ENCODE data around the gene SLC25A26. TPM values are rescaled to one million over a fixed set of nuclear protein-coding genes. Genes with fewer than 3 reads are reported as not detected.

SLC25A26 gene
- total RNA-seq, 1 experiment from 2014 or later, result 23.8 TPM

DNA sequence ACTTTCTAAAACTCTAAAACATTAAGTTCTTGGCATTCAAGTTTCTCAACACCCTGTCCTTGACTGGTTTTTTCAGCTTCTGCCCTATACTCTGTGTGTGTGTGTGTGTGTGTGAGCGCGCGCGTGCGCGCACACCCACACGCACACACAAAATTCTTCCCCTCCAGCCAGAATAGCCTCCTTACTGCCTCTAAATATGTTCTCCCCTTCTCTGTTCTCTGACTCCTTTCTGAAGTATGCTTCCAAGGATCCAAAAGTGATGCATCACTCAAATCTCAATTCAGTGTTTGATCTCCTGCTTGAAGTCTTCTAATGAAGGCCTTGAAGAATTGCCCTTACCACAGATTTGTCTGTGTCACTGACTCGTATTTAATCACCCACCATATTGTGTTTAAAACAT, 129.8 kb downstream of the SLC25A26 start:
- TF ChIP-seq, protein P1, sequence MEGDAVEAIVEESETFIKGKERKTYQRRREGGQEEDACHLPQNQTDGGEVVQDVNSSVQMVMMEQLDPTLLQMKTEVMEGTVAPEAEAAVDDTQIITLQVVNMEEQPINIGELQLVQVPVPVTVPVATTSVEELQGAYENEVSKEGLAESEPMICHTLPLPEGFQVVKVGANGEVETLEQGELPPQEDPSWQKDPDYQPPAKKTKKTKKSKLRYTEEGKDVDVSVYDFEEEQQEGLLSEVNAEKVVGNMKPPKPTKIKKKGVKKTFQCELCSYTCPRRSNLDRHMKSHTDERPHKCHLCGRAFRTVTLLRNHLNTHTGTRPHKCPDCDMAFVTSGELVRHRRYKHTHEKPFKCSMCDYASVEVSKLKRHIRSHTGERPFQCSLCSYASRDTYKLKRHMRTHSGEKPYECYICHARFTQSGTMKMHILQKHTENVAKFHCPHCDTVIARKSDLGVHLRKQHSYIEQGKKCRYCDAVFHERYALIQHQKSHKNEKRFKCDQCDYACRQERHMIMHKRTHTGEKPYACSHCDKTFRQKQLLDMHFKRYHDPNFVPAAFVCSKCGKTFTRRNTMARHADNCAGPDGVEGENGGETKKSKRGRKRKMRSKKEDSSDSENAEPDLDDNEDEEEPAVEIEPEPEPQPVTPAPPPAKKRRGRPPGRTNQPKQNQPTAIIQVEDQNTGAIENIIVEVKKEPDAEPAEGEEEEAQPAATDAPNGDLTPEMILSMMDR (IDR thresholded peaks at IDR 0.05 in 2 of 3, conservative IDR thresholded peaks at IDR 0.05 in 1 of 3; ENCODE audit: borderline replicate concordance in 1 of 3, insufficient read depth in 1 of 3, low read depth in 2 of 3, low read length in 2 of 3), result no peak
- TF ChIP-seq TCF7L2 (IDR thresholded peaks at IDR 0.05; ENCODE audit: borderline replicate concordance, extremely low read depth, insufficient read depth, insufficient read length) (no peak), ZNF274 (IDR thresholded peaks at IDR 0.05; ENCODE audit: low read depth, low read length) (no peak), JUND (IDR thresholded peaks at IDR 0.05) (no peak), POLR2A (IDR thresholded peaks at IDR 0.05; ENCODE audit: borderline replicate concordance, extremely low read depth, insufficient read depth, insufficient read length) (no peak)
- H3K4me3 ChIP-seq (replicated peaks in 1 of 2; ENCODE audit: low read depth in 1 of 2, low read length in 2 of 2), result no peak overlapping the region
- H3K4me1 ChIP-seq (ENCODE audit: control insufficient read depth in 1 of 2, insufficient read depth in 2 of 2, low read length in 2 of 2), result no peaks in the 10 kb centered on the region
- no peak overlapping the region for H3K9ac ChIP-seq (ENCODE audit: low read length)
- intact Hi-C loops (cut with micrococcal nuclease), result no loop called here
- ATAC-seq (no peak), DNase-seq (ENCODE audit: low read depth, low spot score) (no peak)
- no peaks in the 10 kb centered on the region for H4K20me1 ChIP-seq (ENCODE audit: insufficient read depth)
- H3K27me3 ChIP-seq (ENCODE audit: insufficient read depth, low read length), result no peaks in the 10 kb centered on the region
- BruUV-seq (replicated peaks), result no TSS peak
- RAD21 ChIA-PET (ENCODE audit: low non-redundant PET in 1 of 2, low total read pairs in 2 of 2, uncharacterized antibody in 2 of 2, unreplicated experiment in 2 of 2), result no interaction called here
- POLR2A ChIA-PET, result no interaction called here
- no peak overlapping the region for H3K4me2 ChIP-seq (ENCODE audit: low read length)
- H3K79me2 ChIP-seq (ENCODE audit: insufficient read depth, low read length), result no peaks in the 10 kb centered on the region
- CTCF ChIA-PET, result no interaction called here
- no peaks in the 10 kb centered on the region for H3K9me3 ChIP-seq (ENCODE audit: control insufficient read depth in 1 of 2, insufficient read depth in 1 of 2, low read depth in 1 of 2, low read length in 2 of 2)
- no peaks in the 10 kb centered on the region for H3K36me3 ChIP-seq (ENCODE audit: control insufficient read depth in 1 of 2, insufficient read depth in 2 of 2, low read length in 2 of 2)
- H3K9me2 ChIP-seq (ENCODE audit: insufficient read depth), result no peaks in the 10 kb centered on the region
- no peak overlapping the region for H2AFZ ChIP-seq (ENCODE audit: low read depth, low read length, poor library complexity, severe bottlenecking)
- no peak overlapping the region for H3K27ac ChIP-seq (ENCODE audit: low read depth, low read length)

DNA sequence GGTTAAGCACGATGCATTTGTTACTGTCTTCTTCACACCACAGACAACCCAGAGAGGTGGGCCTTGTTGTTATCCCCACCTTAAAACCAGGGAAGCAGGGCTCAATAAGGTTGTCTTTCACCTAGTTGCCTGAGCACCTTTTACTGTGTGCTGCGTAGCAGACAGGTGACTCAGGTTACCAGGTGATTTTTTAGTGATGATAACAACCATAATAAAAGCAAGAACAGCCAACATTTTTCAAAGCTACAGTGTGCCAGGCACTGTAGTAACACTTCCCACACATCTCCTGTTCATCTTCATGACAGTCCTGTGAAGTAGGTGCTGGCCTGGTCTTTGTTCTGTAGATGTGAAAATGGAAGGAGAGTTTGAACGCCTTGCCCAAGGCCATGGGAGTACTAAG, 132.2 kb downstream of the SLC25A26 start:
- H3K27me3 ChIP-seq (ENCODE audit: insufficient read depth, low read length), result no peaks in the 10 kb centered on the region
- H3K9me3 ChIP-seq (ENCODE audit: control insufficient read depth in 1 of 2, insufficient read depth in 1 of 2, low read depth in 1 of 2, low read length in 2 of 2), result no peaks in the 10 kb centered on the region
- ChIA-PET CTCF (no interaction called here), POLR2A (no interaction called here), RAD21 (ENCODE audit: low non-redundant PET in 1 of 2, low total read pairs in 2 of 2, uncharacterized antibody in 2 of 2, unreplicated experiment in 2 of 2) (no interaction called here)
- no peak overlapping the region for H3K27ac ChIP-seq (ENCODE audit: low read depth, low read length)
- H3K79me2 ChIP-seq (ENCODE audit: insufficient read depth, low read length), result no peaks in the 10 kb centered on the region
- no peaks in the 10 kb centered on the region for H3K9me2 ChIP-seq (ENCODE audit: insufficient read depth)
- H3K4me2 ChIP-seq (ENCODE audit: low read length), result no peak overlapping the region
- DNase-seq (ENCODE audit: low read depth, low spot score) (no peak), ATAC-seq (no peak)
- intact Hi-C loops (cut with micrococcal nuclease), result no loop called here
- no peaks in the 10 kb centered on the region for H4K20me1 ChIP-seq (ENCODE audit: insufficient read depth)
- no peak overlapping the region for H3K4me3 ChIP-seq (replicated peaks in 1 of 2; ENCODE audit: low read depth in 1 of 2, low read length in 2 of 2)
- no TSS peak for BruUV-seq (replicated peaks)
- H2AFZ ChIP-seq (ENCODE audit: low read depth, low read length, poor library complexity, severe bottlenecking), result no peak overlapping the region
- no peaks in the 10 kb centered on the region for H3K4me1 ChIP-seq (ENCODE audit: control insufficient read depth in 1 of 2, insufficient read depth in 2 of 2, low read length in 2 of 2)
- no peak overlapping the region for H3K9ac ChIP-seq (ENCODE audit: low read length)
- H3K36me3 ChIP-seq (ENCODE audit: control insufficient read depth in 1 of 2, insufficient read depth in 2 of 2, low read length in 2 of 2), result no peaks in the 10 kb centered on the region
- TF ChIP-seq RAD21 (IDR thresholded peaks at IDR 0.05; ENCODE audit: low read depth), result no peak
- TF ChIP-seq, protein P2, sequence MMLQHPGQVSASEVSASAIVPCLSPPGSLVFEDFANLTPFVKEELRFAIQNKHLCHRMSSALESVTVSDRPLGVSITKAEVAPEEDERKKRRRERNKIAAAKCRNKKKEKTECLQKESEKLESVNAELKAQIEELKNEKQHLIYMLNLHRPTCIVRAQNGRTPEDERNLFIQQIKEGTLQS (IDR thresholded peaks at IDR 0.05), result no peak

All from HCT116 (cell line).